Esophagus squamous epithelium (tissue), 5 donors: ENCODE data around the gene MRPL43. TPM values are rescaled to one million over a fixed set of nuclear protein-coding genes. Genes with fewer than 3 reads are reported as not detected.
"Not testable (repeated sequence)": the region's sequence is repeated elsewhere in the genome, so short reads cannot be mapped to it uniquely, and the experiment has no call there.

Experiments
- DNase-seq: peaks from one replicate; lab custom pipeline; 2025; lab: John Stamatoyannopoulos, UW
- H3K27ac ChIP-seq, 4 donors: fragments of 200-600 bp; sonication (generic); one replicate each; pipeline ENCODE4 v1.5.1; 2016 to 2019; ENCODE audit warnings: mild to moderate bottlenecking in 1 of 4
- H3K27me3 ChIP-seq, 4 donors: fragments of 200-600 bp; sonication (generic); 1 replicate in 3 of 4; 2 replicates in 1 of 4; pipeline versions ENCODE4 v1.5.1 to v1.6.0; 2017 to 2021; ENCODE audit warnings: antibody characterized with exemption in 1 of 4
- H3K36me3 ChIP-seq, 3 donors: fragments of 200-600 bp; sonication (generic); one replicate each; pipeline ENCODE4 v1.5.1; 2016 to 2019
- H3K4me1 ChIP-seq, 3 donors: fragments of 200-600 bp; sonication (generic); one replicate each; pipeline ENCODE4 v1.5.1; 2017 to 2019
- H3K4me3 ChIP-seq, 4 donors: fragments of 200-600 bp; sonication (generic); 1 replicate in 3 of 4; 2 replicates in 1 of 4; pipeline ENCODE4 v1.5.1; 2016 to 2019; ENCODE audit warnings: mild to moderate bottlenecking in 2 of 4, moderate library complexity in 1 of 4
- H3K9me3 ChIP-seq, 3 donors: fragments of 200-600 bp; sonication (generic); one replicate each; pipeline ENCODE4 v1.5.1; 2016 to 2019
- CTCF ChIP-seq, 6 experiments: fragments of 450-650 bp in 4 of 6; fragments of 200-600 bp in 2 of 6; sonication (generic) in 2 of 6; IDR thresholded peaks; one replicate each; pipeline ENCODE4 v1.5.1; 2016 to 2019; ENCODE audit warnings: antibody characterized with exemption in 6 of 6, mild to moderate bottlenecking in 4 of 6, moderate library complexity in 4 of 6
- POLR2A ChIP-seq, 4 donors: fragments of 450-650 bp; IDR thresholded peaks; one replicate each; pipeline ENCODE4 v1.6.1; 2017; ENCODE audit warnings: antibody characterized with exemption in 4 of 4, mild to moderate bottlenecking in 4 of 4, moderate library complexity in 3 of 4
- WGBS, 2 donors: methylation state at CpG; one replicate each; pipeline ENCODE4 v1.1.5; 2018; 5-methylcytosine and 5-hydroxymethylcytosine counted together
- intact Hi-C: fragments of 100-400 bp; cut with DNase I; formaldehyde crosslinking; loops from one replicate; pipeline ENCODE4 v1.15.0; 2022
- total RNA-seq, 4 donors: library from RNA; depleted of rRNA; stranded (reverse); fragments of >200 nt; gene quantifications; one replicate each; pipeline ENCODE4 v1.1.0, GENCODE V29; 2016
- donor health status: DM: yes; HTN: yes; CAD: no.

The MRPL43 gene
- total RNA-seq, 4 donors from 2014 or later: 52.7 to 71.9 (median 60.7) TPM

GRCh38 chr10:100978121-100978900 lies 9.0 kb downstream of the MRPL43 start:
- intact Hi-C loops: no loop called here
- Histone ChIP-seq H3K27ac (no peak overlapping the region), H3K27me3 (no peaks in the 10 kb centered on the region), H3K36me3 (peaks cover 0 to 60% (median 6%) of the 10 kb centered on the region in 3 donors), H3K9me3 (no peaks in the 10 kb centered on the region), H3K4me1 (no peaks in the 10 kb centered on the region), H3K4me3 (no peak overlapping the region)
- TF ChIP-seq CTCF (IDR thresholded peaks at IDR 0.05): no peak
- TF ChIP-seq POLR2A (IDR thresholded peaks at IDR 0.05): no peak
- WGBS, 2 donors: 82 to 88% methylated on average over 11 to 13 of the region's 13 CpGs
- DNase-seq: no peak

GRCh38 chr10:100977436-100977835 lies 9.9 kb downstream of the MRPL43 start:
- Histone ChIP-seq H3K9me3 (no peaks in the 10 kb centered on the region), H3K4me1 (no peaks in the 10 kb centered on the region), H3K27me3 (no peaks in the 10 kb centered on the region), H3K4me3 (no peak overlapping the region), H3K27ac (no peak overlapping the region), H3K36me3 (peaks cover 0 to 51% (median 6%) of the 10 kb centered on the region in 3 donors)
- no peak for DNase-seq
- TF ChIP-seq CTCF (IDR thresholded peaks at IDR 0.05): no peak
- TF ChIP-seq POLR2A (IDR thresholded peaks at IDR 0.05): no peak
- intact Hi-C loops: no loop called here
- 79 to 85% methylated on average over 6 of the region's 6 CpGs for WGBS, 2 donors

- no peaks in the 10 kb centered on the region for H3K4me1 ChIP-seq
- no peaks in the 10 kb centered on the region for H3K27me3 ChIP-seq
- H3K4me3 ChIP-seq: no peak overlapping the region
- H3K36me3 ChIP-seq: peaks cover 0 to 46% (median 6%) of the 10 kb centered on the region in 3 donors
- no peak for TF ChIP-seq POLR2A (IDR thresholded peaks at IDR 0.05)
- TF ChIP-seq CTCF (IDR thresholded peaks at IDR 0.05): no peak
- no peak overlapping the region for H3K27ac ChIP-seq
- 54 to 59% methylated on average over 3 of the region's 3 CpGs for WGBS, 2 donors
- intact Hi-C loops: no loop called here
- H3K9me3 ChIP-seq: no peaks in the 10 kb centered on the region
- no peak for DNase-seq
Measured at GRCh38 chr10:100976906-100977305, 10.4 kb downstream of the MRPL43 start.

- H3K9me3 ChIP-seq, H3K27me3 ChIP-seq, H3K4me1 ChIP-seq, intact Hi-C loops, H3K27ac ChIP-seq, H3K4me3 ChIP-seq, DNase-seq: not testable (repeated sequence)
- WGBS, 2 donors: 85 to 87% methylated on average over 6 to 8 of the region's 8 CpGs
- peaks cover 0 to 31% (median 0%) of the 10 kb centered on the region in 3 donors for H3K36me3 ChIP-seq
Measured at GRCh38 chr10:100975397-100975796, 11.9 kb downstream of the MRPL43 start.

GRCh38 chr10:100972904-100973535 lies 14.3 kb downstream of the MRPL43 start:
- peaks cover 0 to 7% (median 0%) of the 10 kb centered on the region in 3 donors for H3K36me3 ChIP-seq
- H3K9me3 ChIP-seq: no peaks in the 10 kb centered on the region
- no peaks in the 10 kb centered on the region for H3K27me3 ChIP-seq
- peaks cover 12 to 20% (median 15%) of the 10 kb centered on the region in 3 donors for H3K4me1 ChIP-seq
- 88 to 100% methylated on average over 3 to 4 of the region's 6 CpGs for WGBS, 2 donors
- H3K4me3 ChIP-seq: no peak overlapping the region
- H3K27ac ChIP-seq: no peak overlapping the region
- TF ChIP-seq POLR2A (IDR thresholded peaks at IDR 0.05) (no peak), CTCF (IDR thresholded peaks at IDR 0.05) (no peak)
- intact Hi-C loops: no loop called here
- DNase-seq: no peak
